HL-60/S4 treated with phorbol 12-myristate 13-acetate at 8.2 ng/mL for 4 days and 3 days (cell line): ENCODE data around the gene SFMBT2.

Experiments used
- in situ Hi-C: fragments of 300-500 bp; cut with MboI; formaldehyde crosslinking; loops from 2 replicates; pipeline ENCODE4 v1.15.0; 2022; ENCODE audit warnings: low sequenced_read_pairs

Gene SFMBT2

GRCh38 chr10:7410862-7411670, at the start of gene SFMBT2:
Gene SFMBT2 (minus strand): TSS chr10:7411034. CDS start chr10:7381898, 29,136 bp downstream.
- in situ Hi-C loops, result loop anchor here (25.0 kb wide), 2 partner anchors 499 to 574 kb away; no protein-coding TSS in a partner anchor

- in situ Hi-C loops, result no loop called here
Observed at GRCh38 chr10:7460006-7460405, 49.2 kb upstream of the SFMBT2 start.

- in situ Hi-C loops, result no loop called here
Observed at GRCh38 chr10:7458556-7458955, 47.7 kb upstream of the SFMBT2 start.

- in situ Hi-C loops, result no loop called here
Observed at GRCh38 chr10:7457478-7458316, 46.9 kb upstream of the SFMBT2 start.

GRCh38 chr10:7449063-7449695, 38.3 kb upstream of the SFMBT2 start:
- in situ Hi-C loops, result loop anchor here (25.0 kb wide), 1 partner anchor 762 kb away; no protein-coding TSS in a partner anchor

- in situ Hi-C loops, result loop anchor here (25.0 kb wide), 1 partner anchor 758 kb away; no protein-coding TSS in a partner anchor
Observed at GRCh38 chr10:7445474-7446185, 34.8 kb upstream of the SFMBT2 start.

- in situ Hi-C loops, result loop anchor here (25.0 kb wide), 1 partner anchor 757 kb away; no protein-coding TSS in a partner anchor
Observed at GRCh38 chr10:7444551-7445121, 33.8 kb upstream of the SFMBT2 start.

GRCh38 chr10:7443036-7443435, 32.2 kb upstream of the SFMBT2 start:
- in situ Hi-C loops, result loop anchor here (25.0 kb wide), 1 partner anchor 756 kb away; no protein-coding TSS in a partner anchor

GRCh38 chr10:7441403-7442147, 30.7 kb upstream of the SFMBT2 start:
- in situ Hi-C loops, result loop anchor here (25.0 kb wide), 1 partner anchor 754 kb away; no protein-coding TSS in a partner anchor

- in situ Hi-C loops, result loop anchor here (25.0 kb wide), 1 partner anchor 752 kb away; no protein-coding TSS in a partner anchor
Observed at GRCh38 chr10:7439696-7440095, 28.9 kb upstream of the SFMBT2 start.

- in situ Hi-C loops, result loop anchor here (25.0 kb wide), 1 partner anchor 751 kb away; no protein-coding TSS in a partner anchor
Observed at GRCh38 chr10:7438196-7438986, 27.6 kb upstream of the SFMBT2 start.

- in situ Hi-C loops, result loop anchor here (25.0 kb wide), 1 partner anchor 749 kb away; no protein-coding TSS in a partner anchor
Observed at GRCh38 chr10:7436490-7437100, 25.8 kb upstream of the SFMBT2 start.

GRCh38 chr10:7435674-7436073, 24.8 kb upstream of the SFMBT2 start:
- in situ Hi-C loops, result loop anchor here (25.0 kb wide), 1 partner anchor 748 kb away; no protein-coding TSS in a partner anchor

GRCh38 chr10:7434378-7434777, 23.5 kb upstream of the SFMBT2 start:
- in situ Hi-C loops, result loop anchor here (25.0 kb wide), 1 partner anchor 747 kb away; no protein-coding TSS in a partner anchor

GRCh38 chr10:7433861-7434260, 23.0 kb upstream of the SFMBT2 start:
- in situ Hi-C loops, result loop anchor here (25.0 kb wide), 1 partner anchor 747 kb away; no protein-coding TSS in a partner anchor

GRCh38 chr10:7432884-7433726, 22.3 kb upstream of the SFMBT2 start:
- in situ Hi-C loops, result loop anchor here (25.0 kb wide), 1 partner anchor 746 kb away; no protein-coding TSS in a partner anchor
